Ishikawa (cell line): ENCODE results near the gene WSCD2.

ENCODE experiments used
- CEBPB ChIP-seq: IDR thresholded peaks from 2 replicates; pipeline ENCODE4 v1.6.1; 2012
- CREB1 ChIP-seq: IDR thresholded peaks from 2 replicates; pipeline ENCODE4 v1.6.1; 2012; ENCODE audit warnings: low read depth
- EGR1 ChIP-seq: IDR thresholded peaks from 2 replicates; pipeline ENCODE4 v1.6.1; 2012
- EP300 ChIP-seq: IDR thresholded peaks from 2 replicates; pipeline ENCODE4 v1.6.1; 2012; ENCODE audit warnings: borderline replicate concordance
- FOXM1 ChIP-seq: IDR thresholded peaks from 2 replicates; pipeline ENCODE4 v1.6.1; 2012; ENCODE audit warnings: low read depth, borderline replicate concordance
- NFIC ChIP-seq: IDR thresholded peaks from 2 replicates; pipeline ENCODE4 v1.6.1; 2012
- RAD21 ChIP-seq: IDR thresholded peaks from 2 replicates; pipeline ENCODE4 v1.6.1; 2012; ENCODE audit warnings: low read depth
- REST ChIP-seq: IDR thresholded peaks from 2 replicates; pipeline ENCODE4 v1.6.1; 2012; ENCODE audit warnings: low read depth, mild to moderate bottlenecking
- TAF1 ChIP-seq: IDR thresholded peaks from 2 replicates; pipeline ENCODE4 v1.6.1; 2012; ENCODE audit warnings: low read depth, mild to moderate bottlenecking
- TCF12 ChIP-seq: IDR thresholded peaks from 2 replicates; pipeline ENCODE4 v1.6.1; 2012; ENCODE audit warnings: low read depth
- TEAD4 ChIP-seq: IDR thresholded peaks from 2 replicates; pipeline ENCODE4 v1.6.1; 2012
- YY1 ChIP-seq: IDR thresholded peaks from 2 replicates; pipeline ENCODE4 v1.6.1; 2012; ENCODE audit warnings: low read depth
- ZBTB7A ChIP-seq: IDR thresholded peaks from 2 replicates; pipeline ENCODE4 v1.6.1; 2012; ENCODE audit warnings: low read depth
- TF ChIP-seq, protein P1 (sequence below): IDR thresholded peaks from 2 replicates; pipeline ENCODE4 v1.6.1; 2012
- TF ChIP-seq, protein P2 (sequence below): IDR thresholded peaks from 2 replicates; pipeline ENCODE4 v1.6.1; 2012

The WSCD2 gene

DNA sequence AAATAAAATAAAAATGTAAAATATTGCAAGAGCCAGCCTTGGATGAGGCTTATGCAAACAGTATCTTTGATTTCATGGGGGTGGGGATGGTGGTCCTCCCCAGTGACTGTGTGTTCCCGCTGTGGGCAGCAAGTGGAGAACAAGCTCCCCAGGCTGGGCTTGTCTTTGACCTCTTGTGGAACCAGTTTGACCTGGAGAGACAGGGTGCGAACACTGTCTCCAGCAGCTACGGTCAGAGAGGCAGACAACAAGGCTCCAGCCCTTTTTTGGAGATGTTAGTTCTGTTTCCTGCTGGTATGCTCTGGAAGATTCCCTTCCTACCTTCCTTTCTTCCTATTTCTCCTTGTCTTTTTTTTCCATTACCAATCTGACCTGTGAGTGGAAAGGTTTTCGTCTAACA lies 21.8 kb upstream of the WSCD2 start:
- TF ChIP-seq, protein P1, sequence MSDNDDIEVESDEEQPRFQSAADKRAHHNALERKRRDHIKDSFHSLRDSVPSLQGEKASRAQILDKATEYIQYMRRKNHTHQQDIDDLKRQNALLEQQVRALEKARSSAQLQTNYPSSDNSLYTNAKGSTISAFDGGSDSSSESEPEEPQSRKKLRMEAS = no peak
- TF ChIP-seq EP300 (no peak), CREB1 (no peak)

GRCh38 chr12:108109504-108109903 lies 19.6 kb upstream of the WSCD2 start:
- no peak for TF ChIP-seq REST
- no peak for TF ChIP-seq TAF1
- TF ChIP-seq, protein P2, sequence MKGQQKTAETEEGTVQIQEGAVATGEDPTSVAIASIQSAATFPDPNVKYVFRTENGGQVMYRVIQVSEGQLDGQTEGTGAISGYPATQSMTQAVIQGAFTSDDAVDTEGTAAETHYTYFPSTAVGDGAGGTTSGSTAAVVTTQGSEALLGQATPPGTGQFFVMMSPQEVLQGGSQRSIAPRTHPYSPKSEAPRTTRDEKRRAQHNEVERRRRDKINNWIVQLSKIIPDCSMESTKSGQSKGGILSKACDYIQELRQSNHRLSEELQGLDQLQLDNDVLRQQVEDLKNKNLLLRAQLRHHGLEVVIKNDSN = no peak
- no peak for TF ChIP-seq NFIC
- no peak for TF ChIP-seq ZBTB7A
- TF ChIP-seq TCF12 = no peak
- TF ChIP-seq YY1 = no peak
- TF ChIP-seq, protein P1 = no peak
- no peak for TF ChIP-seq EGR1
- no peak for TF ChIP-seq TEAD4
- TF ChIP-seq CREB1 = no peak
- no peak for TF ChIP-seq RAD21
- TF ChIP-seq FOXM1 = no peak
- TF ChIP-seq CEBPB = no peak
- TF ChIP-seq EP300 = no peak

DNA sequence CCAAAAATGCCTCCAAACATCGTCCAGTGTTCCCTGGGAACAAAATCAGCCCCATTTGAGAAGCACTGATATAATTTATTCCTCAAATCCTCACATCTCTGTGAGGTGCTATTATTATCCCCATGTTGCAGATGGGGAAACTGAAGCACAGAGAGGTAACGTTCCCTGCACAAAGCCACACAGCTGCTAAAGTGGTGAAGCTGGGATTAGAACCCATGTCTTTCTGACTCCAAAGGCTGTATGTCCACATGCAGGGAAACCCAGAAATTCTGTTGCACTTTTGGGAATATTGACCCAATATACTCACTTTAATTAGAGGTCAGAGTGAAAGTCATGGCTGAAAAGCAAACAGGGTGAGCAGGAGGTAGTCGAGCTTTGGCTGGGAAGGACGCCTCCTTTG lies 19.1 kb upstream of the WSCD2 start:
- TF ChIP-seq TEAD4 = no peak
- no peak for TF ChIP-seq ZBTB7A
- TF ChIP-seq FOXM1 = no peak

DNA sequence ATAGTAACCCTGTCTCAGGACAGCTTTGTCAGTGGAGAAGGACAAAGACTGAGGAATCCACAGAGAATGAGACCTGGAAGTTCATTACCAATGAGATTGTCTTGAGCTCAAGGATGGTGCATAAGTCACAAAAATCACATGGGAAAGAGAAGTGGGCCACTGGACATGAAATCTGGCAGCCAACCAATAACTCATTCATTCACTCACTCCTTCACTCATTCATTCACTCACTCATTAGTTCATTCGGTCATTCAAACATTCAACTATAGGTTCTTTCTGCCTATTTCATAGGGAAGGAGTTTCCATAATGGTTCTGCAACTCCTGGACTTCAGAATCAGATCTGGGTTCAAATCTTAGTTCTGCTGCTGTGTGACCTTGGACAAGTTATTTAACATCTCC lies 18.2 kb upstream of the WSCD2 start:
- TF ChIP-seq ZBTB7A = no peak
- TF ChIP-seq EGR1 = no peak
- TF ChIP-seq NFIC = no peak

GRCh38 chr12:108112832-108113556 lies 16.1 kb upstream of the WSCD2 start:
- TF ChIP-seq RAD21 (no peak), FOXM1 (no peak), ZBTB7A (no peak), CREB1 (no peak), TCF12 (no peak), CEBPB (no peak), YY1 (no peak), NFIC (no peak), EP300 (no peak)
- TF ChIP-seq, protein P1 = no peak

DNA sequence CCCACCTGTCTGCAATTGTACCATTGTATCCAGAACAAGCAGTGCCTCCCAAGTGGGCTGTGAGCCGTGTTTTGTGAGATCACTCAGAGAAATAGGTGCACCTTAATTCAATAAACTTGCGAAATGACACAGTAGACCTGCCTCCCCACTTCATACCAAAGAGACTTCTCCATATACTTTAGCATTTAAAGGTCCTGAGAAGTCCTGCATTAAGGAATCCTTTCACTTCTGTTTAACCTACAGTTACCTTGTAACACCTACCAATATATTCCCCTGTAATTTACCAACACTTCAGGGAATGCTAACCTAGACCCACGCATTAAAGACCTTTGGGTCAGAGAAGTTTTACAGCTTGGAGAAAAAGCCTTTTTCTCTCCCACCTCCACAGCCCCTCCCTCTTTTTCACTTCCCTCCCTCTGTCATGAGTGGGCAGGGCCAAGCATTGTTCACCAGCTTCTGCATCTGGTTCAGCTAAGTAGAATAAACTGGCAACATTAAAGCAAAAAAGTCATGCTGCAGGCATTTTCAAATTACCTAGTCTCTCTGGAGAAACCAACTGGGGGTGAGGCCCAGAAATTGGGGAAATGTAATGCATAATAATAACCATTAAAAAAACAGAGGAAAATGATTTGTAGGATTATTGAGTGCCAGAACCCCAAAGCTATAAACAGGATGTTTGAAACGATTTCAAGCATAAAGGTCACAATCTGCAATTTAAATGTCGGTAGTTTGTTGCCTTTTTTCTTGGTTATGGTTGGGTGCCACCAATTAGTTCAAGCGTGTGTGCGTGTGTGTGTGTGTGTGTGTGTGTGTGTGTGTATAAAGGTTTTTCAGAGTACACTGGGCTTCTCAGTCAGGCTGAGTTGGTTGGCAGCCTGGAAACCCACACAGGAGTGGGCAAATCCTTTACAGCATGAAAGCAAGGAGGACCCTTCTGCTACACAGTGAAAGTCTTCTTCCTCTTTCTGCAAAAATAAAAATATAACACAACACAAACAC lies 13.7 kb upstream of the WSCD2 start:
- TF ChIP-seq EGR1 (no peak), ZBTB7A (no peak), EP300 (no peak), TAF1 (no peak), FOXM1 (no peak), TCF12 (no peak), NFIC (no peak), CREB1 (no peak), TEAD4 (no peak), YY1 (no peak)
- TF ChIP-seq, protein P2 = no peak
- TF ChIP-seq, protein P1 = no peak

- no peak for TF ChIP-seq ZBTB7A
- no peak for TF ChIP-seq EGR1
- no peak for TF ChIP-seq CEBPB
- no peak for TF ChIP-seq TCF12
- no peak for TF ChIP-seq NFIC
- no peak for TF ChIP-seq REST
- TF ChIP-seq EP300 = no peak
- no peak for TF ChIP-seq CREB1
- no peak for TF ChIP-seq TAF1
- TF ChIP-seq, protein P1 = no peak
- TF ChIP-seq, protein P2 = no peak
- no peak for TF ChIP-seq YY1
- no peak for TF ChIP-seq TEAD4
- no peak for TF ChIP-seq RAD21
- TF ChIP-seq FOXM1 = no peak
Measured at GRCh38 chr12:108116254-108116653, 12.8 kb upstream of the WSCD2 start.
